Lung (tissue), 12 donors: ENCODE results near the gene TNFRSF11A. TPM values are rescaled to one million over a fixed set of nuclear protein-coding genes. Genes with fewer than 3 reads are reported as not detected.

Experiments used
- ATAC-seq: fragments of 200-7000 bp; cut with Tn5 transposase; one replicate; pipeline ENCODE4 v1.9.1; 2020; ENCODE audit warnings: moderate number of reproducible peaks; ENCODE audit not compliant: insufficient read depth, low FRiP score
- DNase-seq, 3 donors: peaks; one replicate each; pipeline ENCODE4 v3.0.0-alpha.2; 2013 to 2017
- H3K27ac ChIP-seq, 2 donors: one replicate each; pipeline ENCODE4 v1.5.1; 2013; ENCODE audit warnings: mild to moderate bottlenecking in 2 of 2, moderate library complexity in 2 of 2, control low read depth in 1 of 2, inconsistent platforms in 1 of 2, low read depth in 1 of 2, low read length in 1 of 2
- H3K27me3 ChIP-seq, 3 donors: one replicate each; pipeline ENCODE4 v1.5.1; 2013; ENCODE audit warnings: low read length in 2 of 3; ENCODE audit not compliant: control insufficient read depth in 3 of 3, insufficient read depth in 3 of 3
- H3K36me3 ChIP-seq, 4 donors: one replicate each; pipeline ENCODE4 v1.5.1; 2013; ENCODE audit warnings: low read length in 4 of 4, mild to moderate bottlenecking in 1 of 4, moderate library complexity in 1 of 4; ENCODE audit not compliant: control insufficient read depth in 4 of 4, insufficient read depth in 4 of 4
- H3K4me1 ChIP-seq, 5 donors: one replicate each; pipeline ENCODE4 v1.5.1; 2013; ENCODE audit warnings: low read length in 5 of 5, mild to moderate bottlenecking in 2 of 5, moderate library complexity in 1 of 5; ENCODE audit not compliant: control insufficient read depth in 5 of 5, insufficient read depth in 5 of 5
- H3K4me3 ChIP-seq: one replicate; pipeline ENCODE4 v1.5.1; 2013; ENCODE audit warnings: mild to moderate bottlenecking, control low read depth, moderate library complexity
- H3K9ac ChIP-seq, 2 donors: one replicate each; pipeline ENCODE4 v1.5.1; 2013; ENCODE audit warnings: low read length in 2 of 2, control low read depth in 1 of 2; ENCODE audit not compliant: insufficient read depth in 1 of 2
- H3K9me3 ChIP-seq, 4 donors: one replicate each; pipeline ENCODE4 v1.5.1; 2013; ENCODE audit warnings: low read length in 3 of 4, mild to moderate bottlenecking in 1 of 4, moderate library complexity in 1 of 4; ENCODE audit not compliant: control insufficient read depth in 4 of 4, insufficient read depth in 3 of 4
- CTCF ChIP-seq: IDR thresholded peaks from 2 replicates; pipeline ENCODE4 v1.5.1; 2012; ENCODE audit warnings: mild to moderate bottlenecking; ENCODE audit errors: control extremely low read depth, extremely low read depth
- WGBS, 2 donors: extraction: QIAGEN DNeasy Blood & Tissue Kit; methylation state at CpG; one replicate each; pipeline ENCODE4 v1.1.7; 2013; 5-methylcytosine and 5-hydroxymethylcytosine counted together
- polyA plus RNA-seq, 2 donors: library from polyadenylated mRNA; stranded (reverse); fragments of 200-250 nt; gene quantifications; one replicate each; pipeline ENCODE4 v1.2.1, GENCODE V29; 2013
- total RNA-seq, 2 donors: library from RNA; depleted of rRNA in 1 of 2; stranded (reverse); fragments of >200 nt in 1 of 2; gene quantifications; one replicate each; pipeline ENCODE4 v1.2.1, GENCODE V29; 2014 to 2021
- donor health status: control.
- donor health status: control.
- donor health status: Bipolar disorder and iron deficiency.
- donor health status: healthy.
- donor health status: DM: yes; HTN: yes; CAD: no.

Gene TNFRSF11A
- total and polyA plus RNA-seq, 4 donors: 1.0 to 7.8 (median 2.8) TPM

DNA sequence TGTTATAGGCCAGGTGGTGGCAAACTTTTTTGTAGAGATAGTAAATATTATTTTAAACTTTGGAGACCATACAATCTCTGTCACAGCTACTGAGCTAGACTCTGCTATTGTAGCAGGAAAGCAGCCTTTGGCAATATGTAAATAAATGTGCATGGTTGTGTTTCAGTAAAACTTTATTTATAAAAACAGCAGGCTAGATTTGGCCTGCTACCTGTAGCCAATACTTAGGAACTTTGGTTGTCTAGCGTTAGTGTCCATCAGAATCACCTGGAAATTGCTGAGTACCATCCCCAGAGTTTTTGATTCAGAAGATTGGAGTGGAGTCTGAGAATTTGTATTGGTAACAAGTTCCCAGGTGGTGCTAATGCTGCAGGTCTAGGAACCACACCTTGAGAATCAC is 23.8 kb upstream of the TNFRSF11A start:
- no peak overlapping the region for H3K9ac ChIP-seq
- H3K4me3 ChIP-seq: no peak overlapping the region
- ATAC-seq (no peak), DNase-seq (no peak)
- TF ChIP-seq CTCF: no peak
- H3K9me3 ChIP-seq: no peaks in the 10 kb centered on the region
- no peaks in the 10 kb centered on the region for H3K27me3 ChIP-seq
- 99 to 100% methylated on average over 1 of the region's 1 CpG for WGBS, 2 donors
- H3K27ac ChIP-seq: no peak overlapping the region
- H3K4me1 ChIP-seq: no peaks in the 10 kb centered on the region
- H3K36me3 ChIP-seq: peaks cover 3 to 25% (median 4%) of the 10 kb centered on the region in 4 donors

DNA sequence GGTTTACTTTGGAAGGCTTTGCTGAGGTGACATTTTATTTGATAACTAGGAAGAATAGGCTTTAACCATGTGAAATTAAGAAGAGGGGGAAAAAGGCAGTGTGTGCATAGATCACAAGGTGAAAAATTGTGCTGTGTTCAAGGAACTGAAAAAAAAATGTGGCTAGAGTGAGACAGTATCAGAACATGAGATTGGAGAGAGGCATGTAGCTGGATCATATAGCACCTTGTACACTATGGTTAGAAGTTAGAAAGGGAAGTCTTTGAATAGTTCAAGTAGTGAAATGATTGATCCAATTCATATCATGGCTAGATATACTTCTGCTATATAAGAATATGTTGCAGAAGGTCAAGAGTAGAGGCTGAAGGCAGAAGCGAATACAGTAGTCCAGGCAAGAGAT is 12.3 kb upstream of the TNFRSF11A start:
- TF ChIP-seq CTCF: no peak
- no peaks in the 10 kb centered on the region for H3K27me3 ChIP-seq
- no peaks in the 10 kb centered on the region for H3K4me1 ChIP-seq
- H3K4me3 ChIP-seq: no peak overlapping the region
- ATAC-seq (no peak), DNase-seq (no peak)
- 99 to 100% methylated on average over 1 of the region's 1 CpG for WGBS, 2 donors
- H3K9ac ChIP-seq: no peak overlapping the region
- H3K36me3 ChIP-seq: peaks cover 0 to 8% (median 2%) of the 10 kb centered on the region in 4 donors
- peaks cover 0 to 2% (median 0%) of the 10 kb centered on the region in 4 donors for H3K9me3 ChIP-seq
- H3K27ac ChIP-seq: no peak overlapping the region

GRCh38 chr18:62318228-62319180 is 6.6 kb upstream of the TNFRSF11A start:
- H3K27ac ChIP-seq: no peak overlapping the region
- 79 to 81% methylated on average over 4 of the region's 4 CpGs for WGBS, 2 donors
- no peaks in the 10 kb centered on the region for H3K36me3 ChIP-seq
- no peak overlapping the region for H3K4me3 ChIP-seq
- H3K9ac ChIP-seq: no peak overlapping the region
- peaks cover 0 to 18% (median 13%) of the 10 kb centered on the region in 3 donors for H3K27me3 ChIP-seq
- TF ChIP-seq CTCF: no peak
- no peaks in the 10 kb centered on the region for H3K4me1 ChIP-seq
- H3K9me3 ChIP-seq: no peaks in the 10 kb centered on the region
- DNase-seq (no peak), ATAC-seq (no peak)
